LNCaP clone FGC (cell line): Measurements from ENCODE around the gene RNFT1.

Experiments used
- DNase-seq: peaks from one replicate; pipeline ENCODE4 v3.0.0-alpha.2; 2011; ENCODE audit warnings: low read depth
- H3K4me3 ChIP-seq: 2 replicates; pipeline ENCODE4 v1.5.1; 2011; ENCODE audit warnings: mild to moderate bottlenecking, low read depth, low read length, control low read depth
- CTCF ChIP-seq: IDR thresholded peaks from 2 replicates; pipeline ENCODE4 v1.5.1; 2012; ENCODE audit warnings: mild to moderate bottlenecking; ENCODE audit not compliant: control insufficient read depth, insufficient read depth; ENCODE audit errors: extremely low read depth

The RNFT1 gene

GRCh38 chr17:59916446-59916845 is 48.1 kb downstream of the RNFT1 start:
- H3K4me3 ChIP-seq = no peak overlapping the region
- TF ChIP-seq CTCF = no peak
- no peak for DNase-seq

- H3K4me3 ChIP-seq = no peak overlapping the region
- peak; percentile 43 for DNase-seq
- TF ChIP-seq CTCF = peak; percentile 54
Observed at GRCh38 chr17:59914274-59914854, 50.2 kb downstream of the RNFT1 start.

GRCh38 chr17:59907467-59907866 is 57.1 kb downstream of the RNFT1 start:
- TF ChIP-seq CTCF = no peak
- DNase-seq = no peak
- H3K4me3 ChIP-seq = no peak overlapping the region

- no peak for DNase-seq
- TF ChIP-seq CTCF = no peak
- H3K4me3 ChIP-seq = no peak overlapping the region
Observed at GRCh38 chr17:59903455-59903854, 61.1 kb downstream of the RNFT1 start.
